Measurements from ENCODE around the gene FGF12.

GRCh38 chr3:192747145-192747544 is 19.8 kb upstream of the FGF12 start:
- TF ChIP-seq, protein P1, sequence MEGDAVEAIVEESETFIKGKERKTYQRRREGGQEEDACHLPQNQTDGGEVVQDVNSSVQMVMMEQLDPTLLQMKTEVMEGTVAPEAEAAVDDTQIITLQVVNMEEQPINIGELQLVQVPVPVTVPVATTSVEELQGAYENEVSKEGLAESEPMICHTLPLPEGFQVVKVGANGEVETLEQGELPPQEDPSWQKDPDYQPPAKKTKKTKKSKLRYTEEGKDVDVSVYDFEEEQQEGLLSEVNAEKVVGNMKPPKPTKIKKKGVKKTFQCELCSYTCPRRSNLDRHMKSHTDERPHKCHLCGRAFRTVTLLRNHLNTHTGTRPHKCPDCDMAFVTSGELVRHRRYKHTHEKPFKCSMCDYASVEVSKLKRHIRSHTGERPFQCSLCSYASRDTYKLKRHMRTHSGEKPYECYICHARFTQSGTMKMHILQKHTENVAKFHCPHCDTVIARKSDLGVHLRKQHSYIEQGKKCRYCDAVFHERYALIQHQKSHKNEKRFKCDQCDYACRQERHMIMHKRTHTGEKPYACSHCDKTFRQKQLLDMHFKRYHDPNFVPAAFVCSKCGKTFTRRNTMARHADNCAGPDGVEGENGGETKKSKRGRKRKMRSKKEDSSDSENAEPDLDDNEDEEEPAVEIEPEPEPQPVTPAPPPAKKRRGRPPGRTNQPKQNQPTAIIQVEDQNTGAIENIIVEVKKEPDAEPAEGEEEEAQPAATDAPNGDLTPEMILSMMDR (IDR thresholded peaks at IDR 0.05), result no peak
- no peak for TF ChIP-seq REST (IDR thresholded peaks at IDR 0.05; ENCODE audit: insufficient read depth in 1 of 2, low read depth in 2 of 2, low read length in 1 of 2)

All from Panc1 (cell line).